HG03342 (cell line): ENCODE data around the gene DPY19L2.
"Not testable (repeated sequence)": the region's sequence is repeated elsewhere in the genome, so short reads cannot be mapped to it uniquely, and the experiment has no call there.

Source experiments
- ATAC-seq: cut with Tn5 transposase; IDR thresholded peaks from one replicate; pipeline ENCODE4 v1.9.1; 2021; ENCODE audit warnings: mild to moderate bottlenecking, moderate library complexity; ENCODE audit not compliant: unreplicated experiment

DPY19L2 gene

DNA sequence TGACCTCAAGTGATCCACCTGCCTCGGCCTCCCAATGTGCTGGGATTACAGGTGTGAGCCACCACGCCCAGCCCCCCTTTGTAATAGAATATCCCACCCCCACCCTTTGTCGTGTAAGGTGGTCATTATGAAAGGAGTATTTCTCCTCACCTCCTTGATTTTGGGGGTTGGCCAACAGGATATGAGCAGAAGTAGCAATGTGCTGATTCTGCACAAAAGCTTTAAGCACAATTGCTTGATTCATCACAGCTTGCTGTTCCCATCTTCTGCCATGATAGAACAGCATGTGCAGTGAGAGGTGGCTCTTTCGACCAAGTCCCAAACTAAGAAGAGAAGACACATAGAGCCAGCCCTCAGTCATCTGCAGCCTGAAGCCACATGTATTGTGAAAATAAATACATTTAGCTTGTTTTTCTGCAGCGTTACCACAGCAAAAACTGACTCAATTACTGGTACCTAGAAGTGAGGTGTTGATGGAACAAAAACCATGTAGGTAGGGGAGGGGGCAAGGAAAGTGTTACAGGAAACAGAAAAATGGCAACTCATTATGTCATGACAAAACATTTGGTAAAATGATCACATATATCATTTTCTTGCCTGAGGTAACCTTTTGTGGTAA lies 122.9 kb downstream of the DPY19L2 start:
- ATAC-seq = not testable (repeated sequence)

DNA sequence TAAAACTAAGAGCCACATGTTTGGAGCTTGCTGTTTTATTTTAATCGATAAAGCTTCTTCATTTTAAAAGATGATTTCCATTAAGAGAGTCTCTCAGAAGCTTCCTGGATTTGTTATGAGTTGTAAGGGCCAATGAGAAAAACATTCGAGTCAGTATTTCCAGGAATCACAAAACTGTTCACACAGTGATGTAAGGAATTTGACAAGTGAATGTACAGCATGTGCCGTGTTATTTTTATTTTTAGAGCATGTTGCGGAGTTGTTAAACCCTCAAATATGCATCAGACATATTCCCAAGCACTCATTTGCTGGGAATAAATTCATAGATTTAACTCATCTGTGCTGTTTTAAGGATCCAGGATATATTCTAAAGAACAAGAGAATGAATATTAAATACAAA lies 129.6 kb downstream of the DPY19L2 start:
- not testable (repeated sequence) for ATAC-seq

DNA sequence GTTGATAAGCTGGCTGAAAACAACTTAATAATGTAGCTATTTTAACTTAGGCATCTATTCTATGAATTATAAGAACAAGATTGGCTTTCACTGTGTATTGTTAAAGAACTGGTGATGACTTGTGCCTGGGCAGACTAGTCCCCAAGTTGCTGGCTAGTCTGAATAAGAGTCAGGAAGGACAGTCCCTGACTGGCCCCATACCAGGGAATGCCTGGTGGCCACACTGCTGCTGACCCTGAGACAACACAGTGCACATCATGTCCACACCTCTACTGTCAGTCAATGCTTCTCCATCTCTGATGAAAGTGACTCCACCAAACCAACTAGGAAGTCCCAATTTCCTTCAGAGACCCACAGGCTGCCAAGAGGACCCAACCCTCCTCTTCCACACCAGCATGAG lies 130.5 kb downstream of the DPY19L2 start:
- ATAC-seq = not testable (repeated sequence)

DNA sequence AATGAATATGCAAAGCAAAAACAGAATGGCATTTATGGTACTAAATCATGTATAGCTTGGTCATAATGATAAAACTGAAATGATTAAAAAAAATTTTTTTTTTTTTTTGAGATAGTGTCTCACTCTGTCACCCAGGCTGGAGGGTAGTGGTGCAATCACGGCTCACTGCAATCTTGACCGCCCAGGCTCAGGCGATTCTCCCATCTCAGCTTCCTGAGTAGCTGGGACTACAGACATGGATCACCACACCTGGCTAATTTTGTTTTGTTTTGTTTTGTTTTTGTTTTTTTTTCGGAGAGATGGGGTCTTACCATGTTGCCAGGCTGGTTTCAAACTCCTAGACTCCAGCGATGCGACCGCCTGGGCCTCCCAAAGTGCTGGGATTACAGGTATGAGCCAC lies 138.7 kb downstream of the DPY19L2 start:
- not testable (repeated sequence) for ATAC-seq

DNA sequence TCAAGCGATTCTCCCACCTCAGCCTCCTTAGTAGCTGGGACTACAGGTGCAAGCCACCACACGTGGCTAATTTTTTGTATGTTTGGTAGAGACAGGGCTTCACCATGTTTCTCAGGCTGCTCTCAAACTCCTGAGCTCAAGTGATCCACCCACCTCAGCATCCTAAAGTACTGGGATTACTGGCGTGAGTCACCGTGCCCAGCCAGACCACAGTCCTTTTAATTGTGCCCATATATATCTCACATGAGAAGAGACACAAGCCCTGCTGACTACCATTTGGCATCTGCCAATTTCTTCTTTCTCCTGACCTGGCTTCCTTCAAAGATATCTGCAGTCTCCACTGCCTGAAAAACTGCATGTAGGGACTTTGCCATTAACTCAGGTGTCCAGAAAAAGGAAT lies 142.5 kb downstream of the DPY19L2 start:
- no peak for ATAC-seq

DNA sequence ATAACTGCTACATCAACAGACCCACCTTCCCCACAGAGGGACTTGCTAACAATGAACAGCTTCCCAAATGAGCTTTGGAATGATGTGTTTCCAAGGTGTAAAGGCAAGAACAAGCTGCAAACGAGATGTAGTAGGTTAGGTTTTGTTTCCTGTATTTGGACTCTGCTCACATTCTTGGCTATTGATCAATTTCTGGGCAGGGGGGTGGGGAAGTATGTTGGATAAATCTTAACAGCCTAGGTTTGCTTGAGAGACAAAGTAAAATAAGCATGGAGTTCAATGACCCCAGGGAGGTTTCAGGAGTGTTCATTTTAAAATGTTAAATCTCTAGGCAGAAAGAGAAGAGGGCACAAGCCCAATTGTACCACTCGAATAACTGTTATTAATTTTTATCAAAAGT lies 146.6 kb downstream of the DPY19L2 start:
- ATAC-seq = no peak
